ENCODE results near the gene BTBD9.

The BTBD9 gene

DNA sequence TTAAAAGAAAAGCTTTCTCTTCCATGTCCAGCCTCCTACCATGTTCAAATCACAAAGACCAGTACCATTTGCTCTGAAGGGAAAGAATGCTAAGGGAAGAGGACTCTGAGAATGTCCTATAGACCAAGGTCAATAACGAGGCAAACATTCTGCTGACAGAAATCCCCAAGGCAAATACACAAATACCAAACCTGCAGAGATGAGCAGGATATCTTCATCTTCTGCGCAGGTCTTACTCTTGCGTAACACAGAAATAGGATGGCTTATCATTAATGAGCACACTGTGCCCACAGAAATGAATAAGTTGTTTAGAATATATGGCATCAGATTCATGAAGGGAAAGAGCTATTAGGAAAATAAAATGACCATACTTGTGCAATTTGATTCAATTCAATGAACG is 137.3 kb downstream of the BTBD9 start:
- TF ChIP-seq, protein P1, sequence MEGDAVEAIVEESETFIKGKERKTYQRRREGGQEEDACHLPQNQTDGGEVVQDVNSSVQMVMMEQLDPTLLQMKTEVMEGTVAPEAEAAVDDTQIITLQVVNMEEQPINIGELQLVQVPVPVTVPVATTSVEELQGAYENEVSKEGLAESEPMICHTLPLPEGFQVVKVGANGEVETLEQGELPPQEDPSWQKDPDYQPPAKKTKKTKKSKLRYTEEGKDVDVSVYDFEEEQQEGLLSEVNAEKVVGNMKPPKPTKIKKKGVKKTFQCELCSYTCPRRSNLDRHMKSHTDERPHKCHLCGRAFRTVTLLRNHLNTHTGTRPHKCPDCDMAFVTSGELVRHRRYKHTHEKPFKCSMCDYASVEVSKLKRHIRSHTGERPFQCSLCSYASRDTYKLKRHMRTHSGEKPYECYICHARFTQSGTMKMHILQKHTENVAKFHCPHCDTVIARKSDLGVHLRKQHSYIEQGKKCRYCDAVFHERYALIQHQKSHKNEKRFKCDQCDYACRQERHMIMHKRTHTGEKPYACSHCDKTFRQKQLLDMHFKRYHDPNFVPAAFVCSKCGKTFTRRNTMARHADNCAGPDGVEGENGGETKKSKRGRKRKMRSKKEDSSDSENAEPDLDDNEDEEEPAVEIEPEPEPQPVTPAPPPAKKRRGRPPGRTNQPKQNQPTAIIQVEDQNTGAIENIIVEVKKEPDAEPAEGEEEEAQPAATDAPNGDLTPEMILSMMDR (IDR thresholded peaks at IDR 0.05; ENCODE audit: low read length, missing control alignments), result no peak
- no peak for DNase-seq (ENCODE audit: low read depth)

GRCh38 chr6:38501931-38502330 is 137.8 kb downstream of the BTBD9 start:
- DNase-seq (ENCODE audit: low read depth), result no peak
- TF ChIP-seq, protein P1 (IDR thresholded peaks at IDR 0.05; ENCODE audit: low read length, missing control alignments), result no peak
- no peak overlapping the region for H3K4me3 ChIP-seq (replicated peaks; ENCODE audit: low read depth, low read length)

More for the DNA sequence above, 137.3 kb downstream of the BTBD9 start:
- no peak overlapping the region for H3K4me3 ChIP-seq (replicated peaks; ENCODE audit: low read depth, low read length)

DNA sequence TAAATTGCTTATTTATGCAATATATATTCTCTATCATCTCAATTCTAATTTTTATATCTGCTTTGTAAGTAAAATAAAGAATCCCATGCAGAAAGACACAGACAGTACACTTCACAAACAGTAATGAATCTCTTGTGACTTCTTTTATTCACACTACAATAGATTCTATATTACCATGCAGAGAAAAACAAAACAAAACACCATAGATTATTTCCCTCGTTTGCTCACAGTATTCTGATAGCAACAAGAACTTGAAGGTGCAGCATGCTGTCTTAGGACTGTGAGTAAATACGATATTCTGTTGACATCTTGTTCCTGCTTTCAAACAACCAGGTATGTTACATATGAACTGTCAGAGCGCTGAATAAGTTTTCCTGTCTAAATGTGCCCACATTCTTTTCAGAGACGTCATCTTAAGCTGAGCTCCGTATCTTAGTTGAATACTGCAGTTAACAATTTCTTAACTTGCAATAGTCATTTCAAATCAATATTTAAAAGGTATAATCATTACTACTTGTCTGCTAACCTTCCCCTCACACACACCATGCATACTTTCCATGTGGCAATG is 140.1 kb downstream of the BTBD9 start:
- DNase-seq (ENCODE audit: low read depth), result no peak
- H3K4me3 ChIP-seq (replicated peaks; ENCODE audit: low read depth, low read length), result no peak overlapping the region
- TF ChIP-seq, protein P1 (IDR thresholded peaks at IDR 0.05; ENCODE audit: low read length, missing control alignments), result no peak

DNA sequence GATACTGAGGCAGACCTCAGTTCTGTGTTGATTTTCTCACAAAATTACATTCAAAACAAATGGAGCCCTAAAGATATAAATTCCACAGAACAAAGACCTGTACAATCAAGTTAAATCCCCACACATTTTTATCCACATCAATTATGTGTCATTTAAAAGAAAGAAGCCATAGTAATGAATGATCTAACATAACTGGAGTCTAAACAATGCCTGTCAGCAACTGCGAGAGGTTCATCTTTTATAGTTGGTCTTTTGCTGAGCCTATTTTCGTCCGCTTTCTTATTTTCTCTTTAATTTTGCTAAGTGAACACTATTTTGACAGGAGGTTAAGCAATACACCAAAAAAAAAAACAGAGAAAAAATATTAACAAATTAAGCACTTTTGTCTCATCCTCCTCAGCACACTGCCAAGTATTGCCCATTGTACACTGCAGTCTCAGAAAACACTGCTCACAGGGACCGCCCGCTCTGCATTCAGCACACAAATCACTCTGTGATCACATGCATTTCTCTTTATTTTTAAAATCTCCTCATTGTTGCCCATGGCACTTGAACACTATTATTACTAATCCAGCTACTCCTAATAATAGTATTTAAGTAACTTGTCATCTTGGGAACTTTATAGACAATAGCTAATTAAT is 140.8 kb downstream of the BTBD9 start:
- TF ChIP-seq, protein P1 (IDR thresholded peaks at IDR 0.05; ENCODE audit: low read length, missing control alignments), result no peak
- DNase-seq (ENCODE audit: low read depth), result no peak
- H3K4me3 ChIP-seq (replicated peaks; ENCODE audit: low read depth, low read length), result no peak overlapping the region

DNA sequence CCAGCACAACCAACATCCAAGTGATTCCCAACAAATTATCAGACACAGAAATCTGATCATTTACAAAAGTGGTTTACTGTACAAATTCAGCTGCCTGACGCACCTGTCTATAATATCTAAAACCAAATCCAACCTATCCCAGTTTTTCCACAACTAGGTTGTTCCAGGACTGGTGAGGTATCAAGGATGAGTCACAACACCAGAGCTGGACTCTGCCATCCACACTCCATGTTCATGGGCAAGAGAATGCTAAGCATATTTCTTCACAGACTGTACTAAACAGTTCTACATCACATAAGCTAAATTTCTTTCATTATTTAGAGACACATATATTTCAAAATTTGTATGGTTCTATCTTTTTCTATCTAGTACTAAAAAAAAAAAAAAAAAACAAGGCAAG is 141.6 kb downstream of the BTBD9 start:
- no peak overlapping the region for H3K4me3 ChIP-seq (replicated peaks; ENCODE audit: low read depth, low read length)
- DNase-seq (ENCODE audit: low read depth), result no peak
- TF ChIP-seq, protein P1 (IDR thresholded peaks at IDR 0.05; ENCODE audit: low read length, missing control alignments), result no peak

GRCh38 chr6:38497546-38497945 is 142.2 kb downstream of the BTBD9 start:
- DNase-seq (ENCODE audit: low read depth), result no peak
- TF ChIP-seq, protein P1 (IDR thresholded peaks at IDR 0.05; ENCODE audit: low read length, missing control alignments), result no peak
- H3K4me3 ChIP-seq (replicated peaks; ENCODE audit: low read depth, low read length), result no peak overlapping the region

All from fibroblast of pulmonary artery (primary cell).